Psoas muscle (tissue), 8 donors: ENCODE results near the gene SYNPO2. TPM values are rescaled to one million over a fixed set of nuclear protein-coding genes. Genes with fewer than 3 reads are reported as not detected.
A peak's percentile ranks its signal among the peaks of the same experiment; 100 is the strongest.

Source experiments
- ATAC-seq, 4 donors: fragments of 200-7000 bp; cut with Tn5 transposase; one replicate each; pipeline ENCODE4 v1.9.1; 2020; ENCODE audit warnings: moderate library complexity in 3 of 4, mild to moderate bottlenecking in 2 of 4
- DNase-seq, 2 donors: peaks; one replicate each; pipeline ENCODE4 v3.0.0-alpha.2; 2020
- H3K27ac ChIP-seq: fragments of 200-600 bp; one replicate; pipeline ENCODE4 v1.8.0; 2022
- H3K27me3 ChIP-seq, 3 donors: fragments of 200-600 bp in 1 of 3; one replicate each; pipeline versions ENCODE4 v1.6.1 to v1.8.0; 2013 to 2022; ENCODE audit warnings: low read length in 2 of 3, mild to moderate bottlenecking in 2 of 3, moderate library complexity in 1 of 3; ENCODE audit not compliant: insufficient read depth in 3 of 3
- H3K36me3 ChIP-seq, 2 donors: fragments of 200-600 bp in 1 of 2; one replicate each; pipeline versions ENCODE4 v1.6.1 to v1.8.0; 2013 to 2022; ENCODE audit warnings: low read depth in 1 of 2, mild to moderate bottlenecking in 1 of 2, moderate library complexity in 1 of 2; ENCODE audit not compliant: insufficient read depth in 1 of 2
- H3K4me1 ChIP-seq: fragments of 200-600 bp; one replicate; pipeline ENCODE4 v1.8.0; 2022
- H3K4me3 ChIP-seq: fragments of 200-600 bp; one replicate; pipeline ENCODE4 v1.8.0; 2022; ENCODE audit warnings: mild to moderate bottlenecking
- H3K9me3 ChIP-seq: fragments of 200-600 bp; one replicate; pipeline ENCODE4 v1.8.0; 2022
- CTCF ChIP-seq: fragments of 200-600 bp; IDR thresholded peaks from one replicate; pipeline ENCODE4 v1.8.0; 2022; ENCODE audit warnings: antibody characterized with exemption
- WGBS, 3 donors: extraction: QIAGEN DNeasy Blood & Tissue Kit; methylation state at CpG; one replicate each; pipeline versions ENCODE4 v1.1.6 to v1.1.7; 2013; 5-methylcytosine and 5-hydroxymethylcytosine counted together
- intact Hi-C, 2 donors: fragments of 100-400 bp; cut with DNase I; formaldehyde crosslinking; loops; one replicate each; pipeline versions ENCODE4 v1.11.0 to v1.14.2; 2022
- polyA plus RNA-seq, 3 donors: library from polyadenylated mRNA; stranded (reverse); fragments of 200-250 nt; gene quantifications; one replicate each; pipeline ENCODE4 v1.2.3, GENCODE V29; 2013
- total RNA-seq, 4 donors: library from RNA; stranded (reverse); fragmentation: NEBNext Ultra II Directional in 2 of 4; extraction: Animal tissue kit (Norgen Biotek cat#: 25700) in 2 of 4; gene quantifications; one replicate each; pipeline versions ENCODE4 v1.2.1 to v1.2.4, GENCODE V29; 2021 to 2023
- donor health status: healthy with polysubstance abuse.
- donor health status: DM: no; HTN: no; CAD: no; lungs with moderate emphysema.
- donor health status: Bipolar disorder and iron deficiency.
- donor health status: healthy.
- donor health status: DM: yes; HTN: yes; CAD: no.
- donor health status: DM: no; HTN: no; CAD: no.
- donor health status: DM: no; HTN: no; CAD: no.
- donor health status: DM: yes; HTN: yes; CAD: no.

SYNPO2 gene
- total and polyA plus RNA-seq, 7 donors, result 35.7 to 2,858 (median 1,548) TPM

GRCh38 chr4:118987959-118988634, 99.4 kb downstream of the SYNPO2 start:
- H3K9me3 ChIP-seq, result no peaks in the 10 kb centered on the region
- DNase-seq, result no peak
- WGBS, 3 donors, result 47 to 77% (median 68%) methylated on average over 1 of the region's 1 CpG
- no peaks in the 10 kb centered on the region for H3K36me3 ChIP-seq
- intact Hi-C loops, result loop anchor here in 1 of 2 donors (10.0 kb wide), 3 partner anchors 157 to 467 kb away; partner anchors contain the start of gene USP53
- no peaks in the 10 kb centered on the region for H3K27me3 ChIP-seq
- TF ChIP-seq CTCF, result no peak
- H3K4me3 ChIP-seq, result peak overlapping the region; percentile 29
- no peak for ATAC-seq
- H3K27ac ChIP-seq, result peak overlapping the region; percentile 95
- peaks cover 82% of the 10 kb centered on the region for H3K4me1 ChIP-seq

GRCh38 chr4:118988635-118988972, 100.0 kb downstream of the SYNPO2 start:
- Histone ChIP-seq H3K4me1 (peaks cover 82% of the 10 kb centered on the region), H3K4me3 (peak overlapping the region; percentile 29), H3K27me3 (no peaks in the 10 kb centered on the region), H3K36me3 (no peaks in the 10 kb centered on the region), H3K9me3 (no peaks in the 10 kb centered on the region), H3K27ac (peak overlapping the region; percentile 95)
- DNase-seq (peak in 1 of 2 donors; percentile 58), ATAC-seq (no peak)
- 52 to 72% (median 53%) methylated on average over 4 of the region's 4 CpGs for WGBS, 3 donors
- intact Hi-C loops, result loop anchor here in 1 of 2 donors (10.0 kb wide), 3 partner anchors 156 to 466 kb away; partner anchors contain the start of gene USP53
- TF ChIP-seq CTCF, result no peak

GRCh38 chr4:118989098-118990080, 100.7 kb downstream of the SYNPO2 start:
- Histone ChIP-seq H3K27ac (peak overlapping the region; percentile 95), H3K27me3 (no peaks in the 10 kb centered on the region), H3K4me1 (peaks cover 82% of the 10 kb centered on the region), H3K36me3 (no peaks in the 10 kb centered on the region), H3K4me3 (peak overlapping the region; percentile 29), H3K9me3 (no peaks in the 10 kb centered on the region)
- ATAC-seq (peak; percentile 67 to 77 (median 70)), DNase-seq (no peak)
- intact Hi-C loops, result loop anchor here (1.0 to 10.0 kb wide), 4 partner anchors 38 to 465 kb away; partner anchors contain the start of gene USP53 (in 1 of the 2)
- WGBS, 3 donors, result 41 to 54% (median 45%) methylated on average over 7 of the region's 7 CpGs
- no peak for TF ChIP-seq CTCF

GRCh38 chr4:118991686-118992085, 103.0 kb downstream of the SYNPO2 start:
- H3K4me1 ChIP-seq, result peaks cover 68% of the 10 kb centered on the region
- H3K36me3 ChIP-seq, result no peaks in the 10 kb centered on the region
- no peak for DNase-seq
- no peak for TF ChIP-seq CTCF
- H3K27me3 ChIP-seq, result no peaks in the 10 kb centered on the region
- intact Hi-C loops, result no loop called here
- 81 to 82% (median 82%) methylated on average over 5 of the region's 5 CpGs for WGBS, 3 donors
- peak overlapping the region; percentile 95 for H3K27ac ChIP-seq
- H3K9me3 ChIP-seq, result no peaks in the 10 kb centered on the region
- no peak overlapping the region for H3K4me3 ChIP-seq
- ATAC-seq, result no peak
